Hepatocyte (in vitro differentiated cells): ENCODE data around the gene USP11.

Source experiments
- CTCF ChIP-seq: fragments of 200-600 bp; sonication (generic); IDR thresholded peaks from 2 replicates; pipeline ENCODE4 v1.5.1; 2016; ENCODE audit warnings: antibody characterized with exemption, mild to moderate bottlenecking; ENCODE audit not compliant: poor library complexity
- EZH2phosphoT487 ChIP-seq: fragments of 200-600 bp; sonication (generic); IDR thresholded peaks from one replicate; pipeline ENCODE4 v1.6.1; 2018; ENCODE audit warnings: antibody characterized with exemption, mild to moderate bottlenecking, low read depth, moderate library complexity; ENCODE audit not compliant: unreplicated experiment, severe bottlenecking

- TF ChIP-seq CTCF = no peak
- TF ChIP-seq EZH2phosphoT487 = no peak
Observed at GRCh38 chrX:47266643-47267042, 33.8 kb downstream of the USP11 start.
